GM18520 (cell line): ENCODE data around the gene KLHL35.

Source experiments
- ATAC-seq: cut with Tn5 transposase; IDR thresholded peaks from one replicate; pipeline ENCODE4 v1.9.1; 2021; ENCODE audit not compliant: unreplicated experiment

KLHL35 gene, protein sequence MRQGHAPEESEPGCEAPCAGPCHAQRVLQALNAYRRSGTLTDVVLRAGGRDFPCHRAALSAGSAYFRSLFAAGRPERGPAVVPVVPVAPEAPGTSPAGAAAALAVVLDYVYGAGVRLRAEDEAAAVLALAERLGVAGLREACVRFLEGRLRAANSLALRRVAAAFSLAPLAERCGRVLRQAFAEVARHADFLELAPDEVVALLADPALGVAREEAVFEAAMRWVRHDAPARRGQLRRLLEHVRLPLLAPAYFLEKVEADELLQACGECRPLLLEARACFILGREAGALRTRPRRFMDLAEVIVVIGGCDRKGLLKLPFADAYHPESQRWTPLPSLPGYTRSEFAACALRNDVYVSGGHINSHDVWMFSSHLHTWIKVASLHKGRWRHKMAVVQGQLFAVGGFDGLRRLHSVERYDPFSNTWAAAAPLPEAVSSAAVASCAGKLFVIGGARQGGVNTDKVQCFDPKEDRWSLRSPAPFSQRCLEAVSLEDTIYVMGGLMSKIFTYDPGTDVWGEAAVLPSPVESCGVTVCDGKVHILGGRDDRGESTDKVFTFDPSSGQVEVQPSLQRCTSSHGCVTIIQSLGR

DNA sequence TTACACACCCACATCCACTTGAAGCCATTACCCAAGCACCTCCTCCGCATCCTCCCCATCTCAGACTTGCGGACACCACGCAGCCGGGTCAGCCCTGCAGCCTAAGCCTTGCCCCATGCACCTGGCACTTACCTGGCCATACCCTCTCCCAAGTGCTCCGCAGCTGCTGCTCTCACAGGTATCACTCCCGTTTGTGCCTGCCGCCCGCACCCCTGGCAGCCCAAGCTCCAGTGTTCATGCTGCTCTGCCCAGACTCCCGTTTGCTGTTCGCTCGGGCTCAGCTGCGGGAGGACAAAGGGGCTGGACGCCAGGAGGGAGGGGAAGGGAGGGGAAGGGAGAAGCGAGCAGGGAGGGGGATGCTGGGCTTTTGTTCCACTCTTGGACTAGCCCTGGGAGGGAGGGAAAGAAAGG, at the start of gene KLHL35:
Gene KLHL35 (minus strand): TSS at position 293 of the 411 bp plus-strand sequence. CDS start 2,574 bp downstream, outside the sequence.
- ATAC-seq, result no peak

DNA sequence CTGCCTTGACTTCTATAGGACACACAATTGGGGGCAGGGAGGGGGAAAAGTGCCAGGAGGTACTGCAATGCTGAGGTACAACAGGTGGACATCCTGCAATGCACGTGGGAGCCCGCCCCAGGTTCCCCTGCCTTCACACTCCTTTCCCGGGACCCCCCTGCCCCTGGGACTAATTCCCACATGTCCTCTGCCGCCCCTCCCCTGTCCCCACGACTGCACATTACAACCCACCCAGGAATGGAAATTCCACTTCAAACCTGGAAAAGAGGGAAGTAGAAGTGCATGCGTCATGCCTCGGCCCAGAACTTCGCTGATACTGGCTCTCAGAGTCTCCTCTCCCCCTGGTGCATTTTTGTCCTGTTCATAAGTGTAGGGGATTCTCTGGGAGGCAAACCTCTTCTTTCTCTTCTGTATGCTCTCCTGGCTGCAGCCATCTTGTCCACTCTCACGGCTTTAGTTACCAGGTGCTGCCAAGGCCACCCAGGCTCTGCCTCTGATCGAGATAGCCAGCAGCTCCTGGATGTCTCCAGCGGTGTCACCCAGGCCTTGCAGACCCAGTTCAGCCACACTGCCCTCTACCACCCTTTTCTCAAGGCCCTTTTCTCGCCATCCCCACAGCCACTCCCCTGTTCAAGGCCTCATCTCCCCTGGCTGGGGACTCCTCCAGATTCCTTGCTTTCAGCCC, 49.1 kb upstream of the KLHL35 start:
- ATAC-seq, result no peak

DNA sequence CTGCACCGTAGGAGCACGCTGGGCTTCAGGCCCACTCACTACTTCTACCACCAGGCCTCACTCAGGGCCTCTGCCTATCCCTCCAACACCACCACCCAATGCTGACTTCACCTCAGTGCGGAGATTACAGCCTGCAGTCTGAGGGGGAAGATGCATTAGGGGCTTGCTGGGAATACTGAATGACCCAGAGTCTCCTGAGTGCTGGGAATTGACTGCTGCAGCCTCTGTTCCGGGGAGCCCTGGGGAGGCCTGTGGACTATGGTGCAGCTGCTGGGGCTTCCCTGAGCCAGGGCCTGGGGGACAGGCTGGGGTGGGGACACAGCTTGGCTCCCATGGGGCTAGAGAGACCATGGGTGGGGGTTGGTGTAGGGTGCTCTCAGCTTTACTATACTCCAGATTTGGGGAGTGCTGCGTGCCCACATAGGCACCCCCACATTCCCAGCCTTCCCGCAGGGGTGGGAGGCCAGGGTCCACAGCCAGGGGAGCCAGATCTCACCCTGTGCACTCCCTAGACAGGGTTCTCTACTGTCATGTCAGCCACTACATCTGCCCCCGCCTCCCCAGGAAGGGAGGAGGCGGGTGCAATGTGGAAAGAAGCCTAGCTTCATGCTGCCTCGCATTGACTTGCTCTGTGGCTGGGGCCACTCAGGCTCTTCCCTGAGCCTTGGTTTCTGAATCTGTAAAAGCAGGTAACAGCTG, 48.4 kb upstream of the KLHL35 start:
- no peak for ATAC-seq

DNA sequence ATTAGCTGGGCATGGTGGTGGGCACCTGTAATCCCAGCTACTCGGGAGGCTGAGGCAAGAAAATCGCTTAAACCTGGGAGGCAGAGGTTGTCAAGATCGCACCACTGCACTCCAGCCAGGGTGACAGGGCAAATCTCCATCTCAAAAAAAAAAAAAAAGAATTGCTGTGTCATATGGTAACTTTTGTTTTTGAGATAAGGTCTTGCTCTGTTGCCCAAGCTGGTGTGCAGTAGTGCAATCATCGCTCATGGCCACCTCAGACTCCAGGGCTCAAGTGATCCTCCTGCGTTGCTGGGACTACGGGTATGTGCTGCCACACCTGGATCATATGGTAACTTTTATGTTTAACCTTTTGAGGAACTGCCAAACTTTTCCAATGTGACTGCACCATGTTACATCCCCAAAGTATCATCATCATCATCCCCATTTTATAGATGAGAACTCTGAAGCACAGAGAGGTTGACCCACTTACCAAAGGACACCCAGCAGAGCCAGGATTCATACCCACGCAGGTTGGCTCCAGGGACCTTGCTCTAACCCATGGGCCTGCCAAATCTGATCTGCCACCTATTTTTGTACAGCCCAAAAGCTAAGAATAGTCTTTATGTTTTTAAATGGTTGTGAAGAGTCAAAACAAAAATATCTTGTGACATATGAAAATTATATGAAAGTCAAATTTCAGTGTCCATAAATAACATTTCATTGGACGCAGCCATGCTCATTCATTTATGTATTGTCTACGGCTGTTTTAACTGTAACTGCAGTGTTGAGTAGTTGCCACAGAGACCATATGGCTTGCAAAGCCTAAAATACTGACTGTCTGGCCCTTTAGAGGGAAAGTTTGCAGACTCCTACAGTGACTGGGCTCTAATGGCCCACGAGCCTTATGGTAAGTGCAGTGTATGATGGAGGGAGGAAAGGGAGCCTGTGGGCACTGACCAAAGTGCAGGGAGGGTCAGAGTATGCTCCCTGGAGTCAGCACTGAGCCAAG, 47.5 kb upstream of the KLHL35 start:
- ATAC-seq, result no peak

DNA sequence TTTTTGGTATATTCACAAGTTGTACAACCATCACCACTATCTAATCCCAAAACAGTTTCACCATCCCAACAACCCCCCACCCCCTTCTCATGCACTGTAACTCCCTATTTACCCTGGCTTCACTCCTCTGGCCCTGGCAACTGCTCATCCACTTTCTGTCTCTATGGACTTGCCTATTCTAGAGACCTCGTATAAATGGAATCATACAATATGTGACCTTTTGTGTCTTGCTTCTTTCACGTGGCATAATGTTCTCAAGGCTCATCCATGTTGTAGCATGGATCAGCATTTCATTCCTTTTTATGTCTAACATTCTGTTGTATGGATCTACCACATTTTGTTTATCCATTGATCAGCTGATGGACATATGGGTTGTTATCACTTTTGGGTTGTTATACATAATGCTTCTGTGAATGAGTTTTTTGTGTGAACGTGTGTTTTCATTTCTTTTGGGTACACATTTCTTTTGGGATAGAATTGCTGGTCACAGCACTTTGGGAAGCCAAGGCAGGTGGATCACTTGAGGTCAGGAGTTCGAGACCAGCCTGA, 46.7 kb upstream of the KLHL35 start:
- ATAC-seq, result no peak

DNA sequence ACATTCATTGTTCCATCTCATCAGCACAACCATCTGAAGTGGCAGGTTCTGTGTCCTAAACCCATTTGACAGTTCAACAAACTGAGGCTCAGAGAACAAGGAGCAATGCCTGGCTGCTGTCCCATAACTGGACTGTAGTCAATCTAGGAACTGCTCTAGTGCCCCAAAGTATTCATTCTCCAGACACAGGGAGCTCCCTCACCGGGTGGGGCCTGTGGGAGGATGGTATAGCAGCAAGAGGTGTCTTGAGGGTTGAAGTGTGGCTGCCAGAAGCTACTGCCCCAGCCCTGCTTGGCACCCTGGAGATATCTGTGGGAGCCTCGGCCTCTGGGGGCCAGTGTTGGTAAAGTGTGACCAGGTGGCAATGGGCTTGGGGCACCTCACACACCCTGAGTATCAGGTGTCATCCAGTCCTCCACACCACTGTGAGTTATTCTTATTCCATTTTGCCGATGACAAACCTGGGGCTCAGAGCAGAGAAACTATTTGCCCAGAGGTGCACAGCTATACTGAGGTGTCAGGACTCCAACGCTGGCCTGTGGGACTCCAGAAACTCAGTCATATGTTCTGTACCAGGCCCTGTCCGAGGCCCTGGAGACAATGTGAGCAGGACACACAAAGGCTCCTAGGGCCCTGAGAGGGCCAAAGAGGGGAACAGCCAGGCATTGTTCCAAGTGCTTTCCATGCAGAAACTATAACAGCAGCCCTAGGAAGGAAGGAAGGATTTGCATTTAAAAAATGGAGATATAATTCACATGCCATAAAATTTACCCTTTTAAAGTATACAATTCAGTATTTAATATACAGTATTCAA, 46.0 kb upstream of the KLHL35 start:
- no peak for ATAC-seq

DNA sequence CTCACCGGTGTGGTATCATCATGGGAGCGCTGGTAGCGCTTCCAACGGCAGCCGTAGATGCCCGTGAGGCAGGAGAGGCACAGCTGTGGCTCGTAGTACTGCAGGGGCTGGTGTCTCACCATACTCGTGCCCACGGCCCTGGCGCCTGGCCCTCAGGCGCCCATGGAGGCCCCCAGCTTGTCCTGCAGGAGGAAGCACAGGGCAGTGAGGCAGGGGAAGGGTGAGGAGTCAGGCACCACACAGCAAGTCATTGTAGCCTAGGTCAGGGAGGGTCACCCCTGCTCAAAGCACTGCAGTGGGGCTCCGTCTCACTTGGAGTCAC, 44.6 kb upstream of the KLHL35 start:
- no peak for ATAC-seq

DNA sequence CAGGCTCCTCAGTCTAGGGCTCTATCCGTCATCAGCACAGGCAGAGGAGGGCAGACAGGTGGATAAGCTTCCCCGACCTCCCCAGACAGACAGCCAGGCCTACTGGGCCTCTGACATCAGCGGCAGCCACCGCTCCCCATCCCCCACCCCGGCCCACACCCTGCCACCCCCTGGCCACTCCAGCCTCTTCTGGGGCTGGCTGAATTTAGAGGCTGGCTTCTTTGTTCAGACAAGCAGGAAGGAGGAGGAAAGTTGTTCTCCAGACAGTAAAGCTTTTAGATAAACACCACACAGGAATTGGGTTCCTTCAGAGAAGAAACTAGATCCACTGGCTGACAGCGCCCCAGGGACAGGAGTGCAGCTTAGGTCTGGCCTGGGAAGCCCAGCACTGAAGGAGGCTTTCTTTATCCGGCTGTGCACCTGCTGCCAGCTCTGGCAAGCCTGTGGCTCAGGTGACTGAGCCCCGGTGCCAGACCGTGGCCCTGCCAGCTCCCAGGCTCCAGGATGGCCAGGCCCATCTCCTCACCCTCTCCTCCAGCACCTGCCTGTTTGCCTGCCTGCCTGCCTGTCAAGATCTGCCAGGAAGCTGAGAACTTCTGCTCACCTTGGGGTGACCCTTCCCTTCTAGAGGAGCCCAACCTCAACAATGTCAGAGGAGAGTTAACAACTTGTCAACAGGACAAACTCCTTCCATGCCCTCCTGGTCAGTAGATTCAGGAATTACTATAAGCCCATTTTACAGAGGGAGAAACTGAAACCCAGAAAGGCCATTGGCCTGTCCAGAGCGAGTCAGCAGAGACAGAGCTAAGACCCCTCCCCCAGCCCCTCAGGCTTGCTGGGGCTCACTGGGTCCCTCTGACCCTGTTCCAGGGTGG, 44.0 kb upstream of the KLHL35 start:
- no peak for ATAC-seq

DNA sequence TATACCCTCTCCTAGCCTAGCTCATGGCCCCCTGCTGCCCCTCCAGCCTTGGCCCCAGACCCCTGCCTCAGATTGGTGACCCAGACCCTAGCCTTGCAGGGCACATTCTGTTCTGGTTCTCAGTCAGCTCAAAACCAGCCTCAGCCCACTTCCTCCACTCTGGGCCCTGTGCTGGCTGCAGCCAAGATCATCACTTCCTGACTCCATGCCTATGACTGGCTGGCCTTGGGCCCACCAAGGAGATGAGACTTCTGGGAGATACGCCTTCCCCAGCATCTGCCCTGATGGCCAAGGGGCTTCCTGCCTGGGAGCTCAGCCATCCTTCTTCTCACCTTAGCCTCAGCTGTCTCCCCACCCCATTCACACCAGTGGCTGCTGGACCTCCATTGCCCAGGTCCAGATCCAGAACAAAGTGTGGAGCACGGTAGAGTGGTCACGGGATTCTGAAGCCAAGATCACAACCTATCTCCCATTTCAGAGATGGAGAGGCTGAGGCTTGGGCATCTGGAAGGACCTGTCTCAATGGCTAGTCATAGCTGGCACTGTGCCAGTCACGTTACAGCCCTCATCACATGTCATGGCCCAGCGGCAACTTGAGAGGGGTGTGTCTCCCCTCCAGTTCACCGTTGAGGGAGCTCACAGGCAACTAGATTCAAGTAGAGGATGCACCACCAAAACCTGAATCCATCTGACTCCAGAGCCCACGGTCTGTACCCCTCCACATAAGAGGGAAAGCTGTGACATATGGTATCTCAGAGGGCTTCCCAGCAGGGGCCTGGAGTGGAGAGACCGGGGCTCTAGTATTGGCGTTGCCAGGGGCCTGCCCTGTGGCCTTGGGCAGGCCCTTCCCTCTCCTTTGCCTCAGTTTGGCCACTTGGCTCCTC, 43.0 kb upstream of the KLHL35 start:
- no peak for ATAC-seq

DNA sequence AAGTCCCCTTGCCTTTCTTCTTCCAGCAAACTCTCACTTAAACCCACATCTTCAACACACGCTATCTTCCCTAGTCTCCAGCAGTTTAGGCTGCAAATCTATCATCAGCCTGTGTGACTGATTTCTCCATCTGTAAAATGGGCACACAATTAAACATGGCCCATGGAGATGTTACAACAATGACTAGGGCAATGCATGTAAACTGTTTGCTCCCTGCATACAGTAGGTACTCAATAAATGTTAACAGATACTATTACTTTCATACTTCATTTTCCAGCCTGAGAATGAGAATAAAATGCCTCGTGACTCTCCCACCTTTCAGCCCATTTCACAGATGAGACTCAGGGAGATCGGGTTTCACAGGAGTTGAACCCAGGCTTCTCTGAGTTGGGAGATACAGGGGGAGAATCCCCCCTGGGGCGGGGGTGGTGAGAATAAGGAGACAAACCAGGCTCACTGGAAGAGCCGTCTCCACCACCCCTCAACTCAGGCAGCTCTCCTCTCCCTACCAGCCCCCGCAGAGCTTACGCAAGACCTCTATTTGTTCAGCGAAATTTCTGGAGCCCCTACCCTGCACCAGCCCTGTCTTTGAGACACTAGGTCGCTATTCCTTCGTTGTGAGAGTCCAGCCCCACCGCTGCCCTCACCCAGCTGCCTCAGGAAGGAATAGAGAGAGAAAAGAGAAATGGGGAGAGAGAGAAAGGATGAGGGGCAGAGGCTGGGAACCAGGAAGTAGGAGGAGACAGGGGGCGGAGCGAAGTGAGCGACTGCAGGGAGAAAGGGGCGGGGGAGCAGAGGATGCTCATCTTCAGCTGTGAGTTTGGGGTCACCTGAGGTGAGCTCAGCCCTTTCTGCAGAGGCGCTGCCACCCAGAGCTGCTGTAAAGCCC, 42.1 kb upstream of the KLHL35 start:
- no peak for ATAC-seq

DNA sequence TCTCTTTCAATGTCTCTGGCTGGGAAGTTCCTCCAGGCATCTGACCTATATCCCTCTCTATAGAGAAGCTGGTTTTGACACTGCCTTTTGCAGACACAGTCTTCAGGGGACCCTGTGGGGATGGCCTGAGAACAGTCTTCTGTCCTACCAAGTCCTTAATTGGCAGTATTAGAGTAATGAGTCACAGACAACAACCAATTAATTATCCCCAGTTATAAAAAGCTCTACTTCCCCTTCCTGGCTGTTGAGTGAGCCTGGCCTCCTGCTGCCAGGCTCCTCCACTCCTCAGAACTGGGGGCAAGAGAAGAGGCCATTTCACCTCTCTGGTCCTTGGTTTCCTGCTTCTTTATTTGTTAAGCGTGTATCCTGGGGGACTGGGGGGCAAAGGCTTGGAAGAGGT, 41.2 kb upstream of the KLHL35 start:
- ATAC-seq, result no peak

DNA sequence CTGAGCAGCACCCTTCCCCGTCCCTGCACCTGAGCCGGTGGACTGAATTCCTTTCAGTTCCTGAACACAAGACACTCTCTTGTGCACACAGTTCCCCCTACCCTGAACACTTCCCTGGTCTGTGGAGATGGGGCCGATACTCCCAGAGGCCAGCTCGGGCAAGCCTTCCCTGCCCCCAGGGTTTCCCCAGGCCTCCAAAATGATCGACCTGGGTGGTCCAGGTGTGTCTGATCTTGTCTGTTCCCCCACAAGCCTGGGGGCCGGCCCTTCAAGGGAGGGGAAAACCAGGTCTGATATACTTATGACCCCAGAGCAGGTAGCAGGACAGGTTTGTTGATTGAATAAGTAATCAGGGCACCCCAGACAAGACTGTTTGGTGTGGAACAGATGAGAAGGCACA, 40.7 kb upstream of the KLHL35 start:
- no peak for ATAC-seq

DNA sequence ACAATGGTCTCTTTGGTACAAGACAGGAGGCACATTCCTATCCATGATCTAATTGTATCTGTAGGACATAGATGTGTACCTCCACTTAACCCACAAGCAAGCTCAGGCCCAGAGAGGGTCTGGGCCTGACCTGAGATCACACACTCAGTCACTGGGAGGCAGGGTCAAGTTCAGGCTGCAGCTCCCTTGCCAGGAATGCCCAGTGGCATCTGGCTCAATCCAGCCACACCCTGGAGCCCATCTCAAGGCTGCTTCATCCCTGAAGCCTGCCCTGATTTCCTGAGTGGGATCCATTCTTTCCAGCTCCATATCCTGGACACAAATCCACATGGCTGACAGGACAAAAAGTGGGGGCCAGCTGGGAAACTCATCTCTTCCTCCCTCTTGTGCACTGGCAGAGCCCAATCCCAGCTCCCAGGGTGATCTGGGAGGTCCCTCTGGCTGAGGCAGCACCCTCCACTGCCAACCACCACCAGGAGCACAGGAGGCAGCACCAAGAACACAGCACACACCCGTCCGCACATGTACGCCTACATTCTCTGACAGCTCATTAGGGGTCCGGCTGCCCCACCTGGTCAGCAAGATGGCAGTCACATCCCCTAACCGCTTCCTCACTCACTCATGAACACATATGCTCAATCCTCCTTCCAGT, 39.2 kb upstream of the KLHL35 start:
- ATAC-seq, result no peak

DNA sequence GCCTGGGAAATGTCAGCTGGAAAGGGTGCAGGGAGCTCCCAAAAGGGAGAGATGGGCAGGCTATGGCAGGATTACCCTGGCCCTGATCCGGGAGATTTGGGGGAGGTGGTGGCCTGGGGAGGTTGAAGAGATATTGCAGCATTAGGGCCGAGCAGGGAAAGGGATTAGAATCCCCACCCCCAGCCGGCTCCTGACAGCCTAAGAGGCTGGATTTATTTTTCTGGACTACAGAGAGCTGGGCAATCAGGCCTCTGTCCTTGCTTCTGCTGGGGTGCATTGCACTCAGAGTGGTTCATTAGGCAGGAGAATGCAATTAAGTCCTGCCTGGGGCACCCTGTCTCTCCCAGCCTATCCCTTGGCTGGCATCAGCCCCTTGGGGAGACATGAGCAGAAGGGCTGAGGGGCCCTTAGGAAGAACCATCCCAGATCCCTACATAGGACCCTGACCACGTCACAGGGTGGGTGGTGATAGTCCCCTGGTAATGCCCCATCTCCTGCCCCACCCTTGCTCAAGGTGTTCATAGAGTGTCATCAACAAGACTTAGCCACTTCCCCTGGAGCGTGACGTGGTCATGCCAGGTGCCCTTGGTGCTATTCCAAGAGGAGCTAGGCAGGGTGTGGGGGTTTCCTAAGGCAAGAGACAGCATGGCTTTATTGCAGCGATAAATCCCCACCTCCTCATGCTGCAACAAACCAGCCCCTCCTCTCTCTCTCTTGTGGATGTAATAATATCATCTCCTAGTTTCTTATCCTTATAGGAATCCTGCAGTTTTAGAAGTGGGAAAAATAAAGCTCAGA, 38.4 kb upstream of the KLHL35 start:
- no peak for ATAC-seq

DNA sequence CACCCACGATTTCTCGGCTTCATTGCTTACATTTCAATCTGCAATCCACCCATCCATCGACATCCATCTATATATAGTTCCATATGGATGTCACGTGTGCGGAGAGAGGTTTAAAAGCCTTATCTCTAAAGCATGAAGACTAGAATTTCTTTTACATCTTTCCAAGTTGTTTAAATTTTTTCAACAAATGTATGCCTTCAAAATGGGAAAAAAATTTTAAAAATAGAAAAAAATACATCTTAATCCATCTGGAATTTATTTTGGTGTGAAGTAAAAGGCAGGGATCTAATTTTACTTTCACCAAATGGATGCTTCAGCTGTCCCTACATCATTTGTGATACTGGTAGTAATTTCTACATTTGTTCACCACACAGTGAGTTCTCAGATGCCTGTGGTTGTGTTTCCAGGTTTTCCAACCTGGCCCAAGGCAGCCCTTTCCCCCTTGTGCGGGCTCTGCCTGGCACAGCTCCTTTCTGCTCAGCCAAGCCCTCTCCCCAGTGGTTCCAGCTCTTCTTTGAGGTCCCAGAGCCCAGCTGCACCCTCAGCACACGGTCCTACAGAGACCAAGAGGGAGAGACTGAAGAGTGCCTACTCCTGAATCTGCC, 37.6 kb upstream of the KLHL35 start:
- ATAC-seq, result no peak
